CD4-positive, alpha-beta memory T cell (primary cell): Measurements from ENCODE around the gene PACSIN2. TPM values are rescaled to one million over a fixed set of nuclear protein-coding genes. Genes with fewer than 3 reads are reported as not detected.
A peak's percentile ranks its signal among the peaks of the same experiment; 100 is the strongest.

Experiments used
- CTCF ChIA-PET: fragments of 350-600 bp; sonication (Branson Sonifier 250); formaldehyde crosslinking; loops from one replicate; lab custom pipeline; 2021; ENCODE audit warnings: inconsistent platforms; ENCODE audit not compliant: partially characterized antibody; lab: Charles Lee
- POLR2A ChIA-PET: fragments of 350-600 bp; sonication (Branson Sonifier 250); formaldehyde crosslinking; loops from one replicate; lab custom pipeline; 2021; ENCODE audit not compliant: partially characterized antibody; lab: Charles Lee
- DNase-seq, 5 donors: peaks; one replicate each; pipeline versions ENCODE4 v3.0.0 to v3.0.0-alpha.2; 2020 to 2022; ENCODE audit warnings: mixed read lengths in 1 of 5
- H3K27ac ChIP-seq: one replicate; pipeline ENCODE4 v1.7.0; 2013; ENCODE audit warnings: low read depth, low read length
- H3K27me3 ChIP-seq: 2 replicates; pipeline ENCODE4 v1.7.0; 2013; ENCODE audit warnings: mild to moderate bottlenecking, low read length, moderate library complexity; ENCODE audit not compliant: insufficient read depth
- H3K36me3 ChIP-seq: 2 replicates; pipeline ENCODE4 v1.7.0; 2013; ENCODE audit warnings: mild to moderate bottlenecking, low read length, moderate library complexity; ENCODE audit not compliant: insufficient read depth
- H3K4me1 ChIP-seq: 2 replicates; pipeline ENCODE4 v1.7.0; 2013; ENCODE audit warnings: mild to moderate bottlenecking, low read length, moderate library complexity; ENCODE audit not compliant: insufficient read depth
- H3K4me3 ChIP-seq, 2 donors: one replicate each; pipeline ENCODE4 v1.7.0; 2013; ENCODE audit warnings: low read length in 2 of 2, mild to moderate bottlenecking in 1 of 2
- H3K9me3 ChIP-seq, 2 donors: one replicate each; pipeline ENCODE4 v1.7.0; 2013; ENCODE audit warnings: low read length in 2 of 2, control low read depth in 1 of 2; ENCODE audit not compliant: control insufficient read depth in 1 of 2
- H3K27ac Mint-ChIP-seq, 7 donors: one replicate each; pipeline ENCODE4 v1.8.0; 2020 to 2021; ENCODE audit warnings: mixed read lengths in 7 of 7, mild to moderate bottlenecking in 6 of 7, inconsistent platforms in 3 of 7, moderate library complexity in 3 of 7
- H3K27me3 Mint-ChIP-seq, 2 donors: one replicate each; pipeline ENCODE4 v1.8.0; 2020 to 2021; ENCODE audit warnings: mixed read lengths in 2 of 2
- H3K36me3 Mint-ChIP-seq, 2 donors: one replicate each; pipeline ENCODE4 v1.8.0; 2020 to 2021; ENCODE audit warnings: mixed read lengths in 2 of 2, inconsistent platforms in 1 of 2, mild to moderate bottlenecking in 1 of 2
- H3K4me1 Mint-ChIP-seq, 4 donors: one replicate each; pipeline ENCODE4 v1.8.0; 2020 to 2021; ENCODE audit warnings: mixed read lengths in 4 of 4, mild to moderate bottlenecking in 1 of 4
- H3K4me3 Mint-ChIP-seq, 8 donors: one replicate each; pipeline ENCODE4 v1.8.0; 2020 to 2021; ENCODE audit warnings: mixed read lengths in 8 of 8, mild to moderate bottlenecking in 7 of 8, moderate library complexity in 6 of 8, inconsistent platforms in 3 of 8
- H3K9me3 Mint-ChIP-seq, 8 donors: one replicate each; pipeline ENCODE4 v1.8.0; 2020 to 2021; ENCODE audit warnings: mixed read lengths in 8 of 8, mild to moderate bottlenecking in 5 of 8, inconsistent platforms in 3 of 8, moderate library complexity in 1 of 8
- intact Hi-C: fragments of 100-400 bp; cut with micrococcal nuclease; formaldehyde crosslinking; loops from one replicate; pipeline ENCODE4 v1.15.1; 2023
- polyA plus RNA-seq, 2 donors: library from polyadenylated mRNA; unstranded; fragments of 300-500 nt; fragmentation: Illumina TruSeq; gene quantifications; one replicate each; pipeline ENCODE4 v1.2.3, GENCODE V29; 2021
- total RNA-seq, 2 experiments: library from RNA; stranded (reverse); gene quantifications; one replicate each; pipeline ENCODE4 v1.2.3, GENCODE V29; 2021

PACSIN2 gene
- total and polyA plus RNA-seq, 4 experiments from 2014 or later: 24.6 to 55.0 (median 45.2) TPM

GRCh38 chr22:42986115-42986514 is 28.8 kb downstream of the PACSIN2 start:
- POLR2A ChIA-PET: no interaction called here
- H3K4me1 Mint-ChIP-seq: peaks cover 24 to 44% (median 29%) of the 10 kb centered on the region in 4 donors
- Histone ChIP-seq H3K4me1 (peaks cover 3% of the 10 kb centered on the region), H3K27me3 (no peaks in the 10 kb centered on the region), H3K4me3 (no peak overlapping the region), H3K9me3 (no peaks in the 10 kb centered on the region), H3K27ac (no peak overlapping the region), H3K36me3 (no peaks in the 10 kb centered on the region)
- H3K36me3 Mint-ChIP-seq: peaks cover 2 to 3% of the 10 kb centered on the region in 2 donors
- H3K9me3 Mint-ChIP-seq: no peaks in the 10 kb centered on the region
- H3K27me3 Mint-ChIP-seq: no peaks in the 10 kb centered on the region
- intact Hi-C loops: no loop called here
- no peak overlapping the region for H3K4me3 Mint-ChIP-seq
- H3K27ac Mint-ChIP-seq: peak overlapping the region in 1 of 7 donors; percentile 24
- CTCF ChIA-PET: no interaction called here
- no peak for DNase-seq

GRCh38 chr22:42985531-42985905 is 29.4 kb downstream of the PACSIN2 start:
- CTCF ChIA-PET: no interaction called here
- POLR2A ChIA-PET: no interaction called here
- H3K36me3 ChIP-seq: no peaks in the 10 kb centered on the region
- Mint-ChIP-seq H3K4me3 (no peak overlapping the region), H3K27ac (peak overlapping the region in 1 of 7 donors; percentile 86), H3K27me3 (no peaks in the 10 kb centered on the region), H3K36me3 (peaks cover 2 to 3% of the 10 kb centered on the region in 2 donors), H3K9me3 (no peaks in the 10 kb centered on the region), H3K4me1 (peaks cover 24 to 44% (median 25%) of the 10 kb centered on the region in 4 donors)
- no peak overlapping the region for H3K4me3 ChIP-seq
- intact Hi-C loops: no loop called here
- H3K27ac ChIP-seq: no peak overlapping the region
- H3K4me1 ChIP-seq: peaks cover 3% of the 10 kb centered on the region
- H3K27me3 ChIP-seq: no peaks in the 10 kb centered on the region
- DNase-seq: no peak
- H3K9me3 ChIP-seq: no peaks in the 10 kb centered on the region

- peaks cover 22 to 39% (median 23%) of the 10 kb centered on the region in 4 donors for H3K4me1 Mint-ChIP-seq
- H3K9me3 Mint-ChIP-seq: no peaks in the 10 kb centered on the region
- intact Hi-C loops: no loop called here
- H3K36me3 Mint-ChIP-seq: peaks cover 2 to 3% of the 10 kb centered on the region in 2 donors
- no peaks in the 10 kb centered on the region for H3K27me3 Mint-ChIP-seq
- H3K4me3 Mint-ChIP-seq: no peak overlapping the region
- Histone ChIP-seq H3K9me3 (no peaks in the 10 kb centered on the region), H3K4me3 (no peak overlapping the region), H3K36me3 (no peaks in the 10 kb centered on the region), H3K27ac (no peak overlapping the region), H3K27me3 (no peaks in the 10 kb centered on the region), H3K4me1 (no peaks in the 10 kb centered on the region)
- H3K27ac Mint-ChIP-seq: peak overlapping the region in 3 of 7 donors; percentile 13 to 51 (median 19)
- CTCF ChIA-PET: interaction anchor here (0.6 kb wide), 1 partner anchor 70 kb away, joined by 3 read pairs; no protein-coding TSS in a partner anchor
- DNase-seq: no peak
- POLR2A ChIA-PET: interaction anchor here (2.1 kb wide), 1 partner anchor 31 kb away, joined by 6 read pairs; the partner anchor contains the start of gene PACSIN2
These were observed 30.0 kb downstream of the PACSIN2 start for GRCh38 chr22:42984814-42985530.

GRCh38 chr22:42984397-42984796 is 30.6 kb downstream of the PACSIN2 start:
- peaks cover 25 to 42% (median 27%) of the 10 kb centered on the region in 4 donors for H3K4me1 Mint-ChIP-seq
- no peak overlapping the region for H3K4me3 ChIP-seq
- H3K36me3 ChIP-seq: no peaks in the 10 kb centered on the region
- DNase-seq: no peak
- no peaks in the 10 kb centered on the region for H3K27me3 ChIP-seq
- no peaks in the 10 kb centered on the region for H3K4me1 ChIP-seq
- H3K27me3 Mint-ChIP-seq: no peaks in the 10 kb centered on the region
- ChIA-PET POLR2A (interaction anchor here (2.1 kb wide), 1 partner anchor 31 kb away, joined by 6 read pairs; the partner anchor contains the start of gene PACSIN2), CTCF (no interaction called here)
- H3K9me3 ChIP-seq: no peaks in the 10 kb centered on the region
- no peak overlapping the region for H3K27ac ChIP-seq
- peak overlapping the region in 3 of 7 donors; percentile 13 to 51 (median 19) for H3K27ac Mint-ChIP-seq
- H3K9me3 Mint-ChIP-seq: no peaks in the 10 kb centered on the region
- intact Hi-C loops: no loop called here
- peaks cover 2 to 3% of the 10 kb centered on the region in 2 donors for H3K36me3 Mint-ChIP-seq
- no peak overlapping the region for H3K4me3 Mint-ChIP-seq

GRCh38 chr22:42983470-42983869 is 31.5 kb downstream of the PACSIN2 start:
- Mint-ChIP-seq H3K27ac (peak overlapping the region in 1 of 7 donors; percentile 60), H3K4me3 (no peak overlapping the region)
- CTCF ChIA-PET: no interaction called here

GRCh38 chr22:42979606-42980005 is 35.3 kb downstream of the PACSIN2 start:
- POLR2A ChIA-PET: no interaction called here
- no peaks in the 10 kb centered on the region for H3K36me3 ChIP-seq
- Mint-ChIP-seq H3K36me3 (no peaks in the 10 kb centered on the region), H3K4me1 (peaks cover 18 to 33% (median 25%) of the 10 kb centered on the region in 4 donors), H3K4me3 (no peak overlapping the region), H3K27ac (peak overlapping the region in 2 of 7 donors; percentile 11 to 42), H3K27me3 (no peaks in the 10 kb centered on the region), H3K9me3 (no peaks in the 10 kb centered on the region)
- DNase-seq: no peak
- CTCF ChIA-PET: no interaction called here
- intact Hi-C loops: no loop called here
- no peaks in the 10 kb centered on the region for H3K27me3 ChIP-seq
- no peaks in the 10 kb centered on the region for H3K9me3 ChIP-seq
- H3K4me1 ChIP-seq: peaks cover 10% of the 10 kb centered on the region
- no peak overlapping the region for H3K4me3 ChIP-seq
- no peak overlapping the region for H3K27ac ChIP-seq

More at GRCh38 chr22:42983470-42983869, 31.5 kb downstream of the PACSIN2 start:
- POLR2A ChIA-PET: interaction anchor here (2.1 kb wide), 1 partner anchor 32 kb away, joined by 6 read pairs; the partner anchor contains the start of gene PACSIN2
- Histone ChIP-seq H3K27me3 (no peaks in the 10 kb centered on the region), H3K9me3 (no peaks in the 10 kb centered on the region), H3K27ac (no peak overlapping the region), H3K4me3 (no peak overlapping the region), H3K36me3 (no peaks in the 10 kb centered on the region), H3K4me1 (peaks cover 3% of the 10 kb centered on the region)
- H3K27me3 Mint-ChIP-seq: no peaks in the 10 kb centered on the region
- intact Hi-C loops: no loop called here
- H3K9me3 Mint-ChIP-seq: no peaks in the 10 kb centered on the region
- peaks cover 2 to 3% of the 10 kb centered on the region in 2 donors for H3K36me3 Mint-ChIP-seq
- H3K4me1 Mint-ChIP-seq: peaks cover 27 to 44% (median 30%) of the 10 kb centered on the region in 4 donors
- DNase-seq: no peak

GRCh38 chr22:42978453-42979103 is 36.4 kb downstream of the PACSIN2 start:
- no peaks in the 10 kb centered on the region for H3K36me3 Mint-ChIP-seq
- CTCF ChIA-PET: interaction anchor here (0.5 kb wide), 1 partner anchor 15 kb away, joined by 3 read pairs; no protein-coding TSS in a partner anchor
- peaks cover 17 to 38% (median 29%) of the 10 kb centered on the region in 4 donors for H3K4me1 Mint-ChIP-seq
- no peak overlapping the region for H3K27ac ChIP-seq
- no peaks in the 10 kb centered on the region for H3K27me3 Mint-ChIP-seq
- intact Hi-C loops: no loop called here
- no peaks in the 10 kb centered on the region for H3K9me3 ChIP-seq
- POLR2A ChIA-PET: no interaction called here
- H3K27ac Mint-ChIP-seq: peak overlapping the region in 2 of 7 donors; percentile 10 to 43
- H3K9me3 Mint-ChIP-seq: no peaks in the 10 kb centered on the region
- no peak overlapping the region for H3K4me3 ChIP-seq
- H3K4me1 ChIP-seq: peaks cover 10% of the 10 kb centered on the region
- DNase-seq: no peak
- no peak overlapping the region for H3K4me3 Mint-ChIP-seq
- no peaks in the 10 kb centered on the region for H3K27me3 ChIP-seq
- no peaks in the 10 kb centered on the region for H3K36me3 ChIP-seq
